BJ (cell line): ENCODE measurements around the gene MED13L. TPM values are rescaled to one million over a fixed set of nuclear protein-coding genes. Genes with fewer than 3 reads are reported as not detected.

Experiments used
- CTCF ChIA-PET: fragments of 350-600 bp; formaldehyde crosslinking; extraction: SDS; loops from one replicate; lab custom pipeline; 2021; ENCODE audit warnings: antibody characterized with exemption, inconsistent platforms; lab: Yijun Ruan, JAX
- POLR2A ChIA-PET: fragments of 300-600 bp; sonication (Branson Sonifier 250); formaldehyde crosslinking; extraction: SDS; loops from one replicate; lab custom pipeline; 2021; ENCODE audit warnings: antibody characterized with exemption; lab: Charles Lee
- DNase-seq: peaks from one replicate; pipeline ENCODE4 v3.0.0-alpha.2; 2011; ENCODE audit warnings: low read depth
- H3K27me3 ChIP-seq: 2 replicates; pipeline ENCODE4 v1.6.0; 2011; ENCODE audit warnings: low read length; ENCODE audit not compliant: control insufficient read depth, insufficient read depth
- H3K36me3 ChIP-seq: 2 replicates; pipeline ENCODE4 v1.5.1; 2011; ENCODE audit warnings: low read length; ENCODE audit not compliant: control insufficient read depth, insufficient read depth
- H3K4me3 ChIP-seq: 2 replicates; pipeline ENCODE4 v1.5.1; 2011; ENCODE audit warnings: low read depth, mild to moderate bottlenecking, control low read depth, low read length
- polyA plus RNA-seq: library from polyadenylated mRNA; depleted of rRNA; stranded (reverse); fragments of >200 nt; gene quantifications from 2 replicates; pipeline ENCODE4 v1.2.3, GENCODE V29; 2011
- TF ChIP-seq, protein P1 (sequence below): IDR thresholded peaks from 2 replicates; pipeline ENCODE4 v1.5.1; 2011; ENCODE audit warnings: low read depth, mild to moderate bottlenecking, control low read depth, inconsistent platforms, low read length, moderate library complexity; ENCODE audit not compliant: insufficient read depth

MED13L gene
- polyA plus RNA-seq, 1 experiment: 43.7 TPM

DNA sequence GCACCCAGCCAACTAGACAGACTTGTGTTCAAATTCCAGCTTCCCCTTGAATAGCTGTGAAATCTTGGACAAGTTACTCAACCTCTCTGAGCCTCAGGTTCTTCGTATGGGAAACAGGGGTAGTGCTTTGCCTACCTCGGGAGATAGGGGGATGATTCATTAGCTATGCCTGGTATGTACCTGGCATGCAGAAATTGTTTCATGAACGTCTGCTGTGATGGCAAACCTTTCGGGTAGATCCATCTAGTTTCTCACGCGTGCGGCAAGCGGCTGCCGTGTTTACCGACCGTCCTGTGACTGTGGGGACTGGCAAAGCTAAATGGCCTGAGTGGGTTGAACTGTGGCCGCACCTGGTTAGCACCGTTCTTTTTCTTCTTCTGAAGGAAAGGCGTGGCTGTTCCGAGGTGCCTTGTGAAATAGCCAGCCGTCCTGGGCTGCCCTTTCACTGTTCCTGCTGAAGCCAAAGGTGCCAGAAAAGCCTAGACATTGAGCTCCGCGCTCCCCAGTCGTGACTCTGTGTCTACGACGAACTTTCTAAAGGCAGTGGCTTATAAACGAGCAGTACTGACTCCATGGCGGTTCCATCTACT, 40.6 kb upstream of the MED13L start:
- CTCF ChIA-PET: interaction anchor here (1.2 to 1.5 kb wide), 2 partner anchors 9 to 11 kb away, joined by 3 to 4 read pairs; no protein-coding TSS in a partner anchor
- H3K36me3 ChIP-seq: no peaks in the 10 kb centered on the region
- POLR2A ChIA-PET: no interaction called here
- no peak overlapping the region for H3K4me3 ChIP-seq
- TF ChIP-seq, protein P1, sequence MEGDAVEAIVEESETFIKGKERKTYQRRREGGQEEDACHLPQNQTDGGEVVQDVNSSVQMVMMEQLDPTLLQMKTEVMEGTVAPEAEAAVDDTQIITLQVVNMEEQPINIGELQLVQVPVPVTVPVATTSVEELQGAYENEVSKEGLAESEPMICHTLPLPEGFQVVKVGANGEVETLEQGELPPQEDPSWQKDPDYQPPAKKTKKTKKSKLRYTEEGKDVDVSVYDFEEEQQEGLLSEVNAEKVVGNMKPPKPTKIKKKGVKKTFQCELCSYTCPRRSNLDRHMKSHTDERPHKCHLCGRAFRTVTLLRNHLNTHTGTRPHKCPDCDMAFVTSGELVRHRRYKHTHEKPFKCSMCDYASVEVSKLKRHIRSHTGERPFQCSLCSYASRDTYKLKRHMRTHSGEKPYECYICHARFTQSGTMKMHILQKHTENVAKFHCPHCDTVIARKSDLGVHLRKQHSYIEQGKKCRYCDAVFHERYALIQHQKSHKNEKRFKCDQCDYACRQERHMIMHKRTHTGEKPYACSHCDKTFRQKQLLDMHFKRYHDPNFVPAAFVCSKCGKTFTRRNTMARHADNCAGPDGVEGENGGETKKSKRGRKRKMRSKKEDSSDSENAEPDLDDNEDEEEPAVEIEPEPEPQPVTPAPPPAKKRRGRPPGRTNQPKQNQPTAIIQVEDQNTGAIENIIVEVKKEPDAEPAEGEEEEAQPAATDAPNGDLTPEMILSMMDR: no peak
- H3K27me3 ChIP-seq: no peaks in the 10 kb centered on the region
- no peak for DNase-seq

DNA sequence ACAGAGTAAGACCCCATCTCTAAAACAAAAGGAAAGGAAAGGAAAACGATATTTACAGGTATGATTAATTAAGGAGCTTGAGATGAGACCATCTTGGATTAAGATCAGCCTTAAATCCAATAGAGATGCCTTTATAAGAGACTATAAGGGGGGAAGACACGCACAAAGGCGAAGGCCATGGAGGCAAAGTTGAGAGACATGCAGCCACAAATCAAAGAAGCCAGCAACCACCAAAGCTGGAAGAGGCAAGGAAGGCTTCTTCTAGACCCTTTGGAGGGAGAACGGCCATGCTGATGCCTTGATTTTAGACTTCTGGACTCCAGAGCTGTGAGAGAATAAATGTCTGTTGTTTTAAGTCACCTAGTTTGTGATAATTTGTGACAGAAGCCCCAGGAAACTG, 39.6 kb upstream of the MED13L start:
- CTCF ChIA-PET: interaction anchor here (1.5 kb wide), 1 partner anchor 8 kb away, joined by 4 read pairs; no protein-coding TSS in a partner anchor
- POLR2A ChIA-PET: no interaction called here
- Histone ChIP-seq H3K4me3 (no peak overlapping the region), H3K27me3 (no peaks in the 10 kb centered on the region), H3K36me3 (no peaks in the 10 kb centered on the region)
- TF ChIP-seq, protein P1: no peak
- DNase-seq: no peak

DNA sequence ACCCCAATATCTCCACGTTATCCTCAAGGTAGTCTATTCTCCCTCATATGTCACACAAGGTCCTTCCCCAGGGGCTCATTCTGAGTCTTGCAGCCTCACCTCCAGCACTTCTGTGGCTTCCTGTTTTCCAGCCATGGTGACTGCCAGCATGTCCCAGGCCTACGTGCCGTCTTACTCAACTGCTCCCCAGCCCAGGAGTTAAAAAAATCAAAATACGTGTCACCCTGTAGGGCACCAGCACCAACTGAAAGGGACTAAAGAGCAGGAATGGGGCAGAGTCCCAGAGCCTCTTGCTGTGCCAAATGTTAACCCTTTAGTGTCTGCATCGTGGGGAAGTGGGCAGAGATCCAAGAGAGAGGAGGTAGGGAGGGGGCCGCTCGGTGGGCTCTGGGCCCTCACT, 37.0 kb upstream of the MED13L start:
- no peak for DNase-seq
- Histone ChIP-seq H3K36me3 (no peaks in the 10 kb centered on the region), H3K4me3 (no peak overlapping the region), H3K27me3 (no peaks in the 10 kb centered on the region)
- CTCF ChIA-PET: no interaction called here
- TF ChIP-seq, protein P1: no peak
- POLR2A ChIA-PET: no interaction called here

DNA sequence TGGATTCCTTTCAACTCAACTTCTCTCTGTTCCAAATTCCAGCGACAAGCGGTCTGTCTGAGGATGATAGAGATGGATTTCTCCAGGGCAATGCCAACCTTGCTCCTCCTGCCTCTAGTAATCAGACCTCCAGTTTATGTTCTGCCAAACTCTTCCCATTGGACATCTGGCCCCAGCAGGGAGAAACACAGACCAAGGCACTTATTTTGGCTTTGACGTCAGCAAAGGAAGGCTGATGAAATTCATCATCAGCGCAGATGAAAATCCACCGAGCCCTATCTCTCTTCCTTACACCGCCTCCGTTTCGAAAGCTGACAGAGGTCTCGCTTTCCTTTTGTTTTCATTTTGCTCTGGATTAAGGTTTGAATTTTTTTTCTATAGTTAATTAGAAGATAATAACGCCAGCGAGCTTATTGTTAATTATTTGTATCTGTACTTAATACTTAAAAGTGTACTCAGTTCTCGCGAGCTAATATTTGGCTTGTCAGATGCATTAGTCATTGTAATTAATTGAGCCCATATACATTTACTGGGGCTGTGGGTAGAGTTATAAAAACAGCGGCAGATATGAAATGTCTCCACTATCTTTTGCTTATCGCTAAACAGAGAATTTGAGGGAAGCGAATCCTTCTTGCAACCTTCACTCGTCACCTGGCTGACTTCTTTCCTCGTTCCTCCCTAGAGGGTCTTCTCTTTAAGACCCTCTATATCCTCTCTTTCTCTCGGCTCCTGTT, 35.9 kb upstream of the MED13L start:
- POLR2A ChIA-PET: no interaction called here
- CTCF ChIA-PET: no interaction called here
- Histone ChIP-seq H3K4me3 (no peak overlapping the region), H3K27me3 (no peaks in the 10 kb centered on the region), H3K36me3 (no peaks in the 10 kb centered on the region)
- TF ChIP-seq, protein P1: no peak
- DNase-seq: no peak

DNA sequence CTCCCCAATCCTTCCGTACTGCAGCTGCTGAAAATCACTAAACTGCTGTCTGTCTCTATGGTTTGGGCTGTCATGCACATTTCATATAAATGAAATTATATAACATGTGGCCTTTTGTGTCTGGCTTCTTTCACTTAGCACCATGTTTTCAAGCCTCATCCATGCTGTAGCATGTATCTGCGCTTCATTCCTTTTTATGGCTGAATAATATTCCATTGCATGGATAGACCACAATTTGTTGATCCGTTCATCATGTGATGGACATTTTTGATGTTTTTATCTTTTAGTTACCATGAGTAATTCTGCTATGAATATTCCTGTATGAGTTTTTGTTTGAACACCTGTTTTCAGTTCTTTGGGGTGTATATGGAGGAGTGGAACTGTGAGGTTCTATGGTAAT, 32.6 kb upstream of the MED13L start:
- CTCF ChIA-PET: interaction anchor here (1.9 kb wide), 1 partner anchor 8 kb away, joined by 4 read pairs; no protein-coding TSS in a partner anchor
- H3K27me3 ChIP-seq: no peaks in the 10 kb centered on the region
- no peak overlapping the region for H3K4me3 ChIP-seq
- no peak for DNase-seq
- H3K36me3 ChIP-seq: no peaks in the 10 kb centered on the region
- POLR2A ChIA-PET: no interaction called here
- TF ChIP-seq, protein P1: no peak
